ENCODE data around the gene SP3. TPM values are rescaled to one million over a fixed set of nuclear protein-coding genes. Genes with fewer than 3 reads are reported as not detected.

Gene SP3
- total RNA-seq, 1 donor from 2014 or later: 94.5 TPM

DNA sequence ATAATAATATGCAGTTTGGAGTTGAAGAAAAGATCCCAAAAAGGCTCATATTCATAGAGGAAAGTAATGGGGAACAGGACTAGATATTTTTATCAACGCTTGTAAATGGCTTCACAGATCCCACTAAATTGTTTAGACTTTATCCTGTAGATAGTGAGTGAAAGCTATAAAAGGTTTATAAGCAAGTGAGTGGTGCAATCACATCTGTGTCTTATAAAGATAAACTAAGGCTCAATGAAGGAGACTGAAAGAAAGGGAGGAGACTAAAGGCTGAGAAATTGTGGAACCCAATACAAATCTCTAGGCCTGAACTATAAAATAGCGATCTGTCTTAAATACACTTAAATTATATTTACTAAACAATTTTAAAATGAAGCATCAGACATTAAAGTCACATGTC lies 7.7 kb downstream of the SP3 start:
- Mint-ChIP-seq H3K4me3 (no peak overlapping the region), H3K27ac (no peak overlapping the region), H3K4me1 (ENCODE audit: unreplicated experiment) (peaks cover 36% of the 10 kb centered on the region), H3K27me3 (no peaks in the 10 kb centered on the region), H3K36me3 (peaks cover 63% of the 10 kb centered on the region), H3K9me3 (peaks cover 10% of the 10 kb centered on the region)
- TF ChIP-seq, protein P1, sequence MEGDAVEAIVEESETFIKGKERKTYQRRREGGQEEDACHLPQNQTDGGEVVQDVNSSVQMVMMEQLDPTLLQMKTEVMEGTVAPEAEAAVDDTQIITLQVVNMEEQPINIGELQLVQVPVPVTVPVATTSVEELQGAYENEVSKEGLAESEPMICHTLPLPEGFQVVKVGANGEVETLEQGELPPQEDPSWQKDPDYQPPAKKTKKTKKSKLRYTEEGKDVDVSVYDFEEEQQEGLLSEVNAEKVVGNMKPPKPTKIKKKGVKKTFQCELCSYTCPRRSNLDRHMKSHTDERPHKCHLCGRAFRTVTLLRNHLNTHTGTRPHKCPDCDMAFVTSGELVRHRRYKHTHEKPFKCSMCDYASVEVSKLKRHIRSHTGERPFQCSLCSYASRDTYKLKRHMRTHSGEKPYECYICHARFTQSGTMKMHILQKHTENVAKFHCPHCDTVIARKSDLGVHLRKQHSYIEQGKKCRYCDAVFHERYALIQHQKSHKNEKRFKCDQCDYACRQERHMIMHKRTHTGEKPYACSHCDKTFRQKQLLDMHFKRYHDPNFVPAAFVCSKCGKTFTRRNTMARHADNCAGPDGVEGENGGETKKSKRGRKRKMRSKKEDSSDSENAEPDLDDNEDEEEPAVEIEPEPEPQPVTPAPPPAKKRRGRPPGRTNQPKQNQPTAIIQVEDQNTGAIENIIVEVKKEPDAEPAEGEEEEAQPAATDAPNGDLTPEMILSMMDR (conservative IDR thresholded peaks at IDR 0.05): no peak
- DNase-seq (ENCODE audit: extremely low spot score, unreplicated experiment): no peak

DNA sequence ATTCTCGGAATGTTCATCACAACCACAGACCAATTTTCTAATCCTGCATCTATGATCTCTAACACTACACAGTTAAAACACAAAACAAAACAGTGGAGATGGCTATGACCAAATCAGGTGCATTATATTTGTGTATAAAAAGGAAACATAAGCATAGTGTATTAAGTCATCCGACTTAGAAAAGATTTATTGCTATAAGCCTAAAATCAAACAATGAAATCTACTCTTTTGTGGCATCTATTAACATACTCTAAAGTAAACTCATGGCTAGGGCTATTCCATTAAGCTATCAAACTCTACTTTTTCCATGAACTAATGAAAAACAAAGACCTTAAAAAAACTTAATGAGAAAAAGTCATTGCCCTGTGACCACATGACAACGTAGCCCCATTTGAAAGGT lies 8.7 kb downstream of the SP3 start:
- no peaks in the 10 kb centered on the region for H3K27me3 Mint-ChIP-seq
- H3K4me1 Mint-ChIP-seq (ENCODE audit: unreplicated experiment): peaks cover 30% of the 10 kb centered on the region
- H3K9me3 Mint-ChIP-seq: peaks cover 13% of the 10 kb centered on the region
- no peak overlapping the region for H3K4me3 Mint-ChIP-seq
- H3K27ac Mint-ChIP-seq: no peak overlapping the region
- peaks cover 67% of the 10 kb centered on the region for H3K36me3 Mint-ChIP-seq
- DNase-seq (ENCODE audit: extremely low spot score, unreplicated experiment): no peak
- TF ChIP-seq, protein P1 (conservative IDR thresholded peaks at IDR 0.05): no peak

DNA sequence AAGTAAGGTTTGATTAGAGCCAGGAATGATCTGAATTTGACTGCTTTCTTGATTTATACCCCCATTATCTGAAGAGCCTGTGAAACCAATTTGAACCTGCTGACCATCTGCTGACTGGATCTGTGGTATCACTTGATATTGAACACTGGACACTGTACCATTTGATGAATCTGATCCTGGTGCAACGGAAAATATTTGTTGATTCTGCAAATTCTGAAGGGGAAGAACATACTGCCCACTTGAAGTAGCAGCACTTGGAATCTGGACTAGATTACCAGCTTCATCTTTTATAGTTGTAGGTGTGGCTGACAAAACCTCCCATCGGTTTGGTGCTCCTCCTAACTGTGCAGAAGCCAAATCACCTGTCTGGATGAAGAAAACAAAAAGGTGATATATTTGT lies 9.3 kb downstream of the SP3 start:
- TF ChIP-seq, protein P1 (conservative IDR thresholded peaks at IDR 0.05): no peak
- Mint-ChIP-seq H3K36me3 (peaks cover 64% of the 10 kb centered on the region), H3K27ac (no peak overlapping the region), H3K27me3 (no peaks in the 10 kb centered on the region), H3K4me3 (no peak overlapping the region), H3K9me3 (peaks cover 13% of the 10 kb centered on the region), H3K4me1 (ENCODE audit: unreplicated experiment) (peaks cover 27% of the 10 kb centered on the region)
- DNase-seq (ENCODE audit: extremely low spot score, unreplicated experiment): no peak

DNA sequence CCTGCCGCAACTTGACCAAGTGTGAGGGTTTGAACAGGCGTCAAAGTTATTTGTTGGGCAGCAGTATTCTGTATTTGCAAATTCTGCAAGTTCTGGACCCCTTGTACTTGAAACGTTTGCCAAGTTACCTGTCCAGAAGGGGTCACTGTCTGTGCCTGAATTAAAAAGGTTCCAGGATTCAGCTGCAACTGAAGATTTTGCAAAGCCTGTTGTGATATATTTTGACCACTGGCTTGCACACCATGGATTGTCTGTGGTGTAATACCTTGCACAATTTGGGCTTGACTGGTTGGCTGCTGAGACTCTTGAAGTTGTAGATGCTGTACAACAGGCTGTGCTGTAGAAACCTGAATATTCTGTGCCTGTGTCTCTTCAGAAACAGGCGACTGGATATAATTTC lies 10.2 kb downstream of the SP3 start:
- H3K36me3 Mint-ChIP-seq: peaks cover 59% of the 10 kb centered on the region

DNA sequence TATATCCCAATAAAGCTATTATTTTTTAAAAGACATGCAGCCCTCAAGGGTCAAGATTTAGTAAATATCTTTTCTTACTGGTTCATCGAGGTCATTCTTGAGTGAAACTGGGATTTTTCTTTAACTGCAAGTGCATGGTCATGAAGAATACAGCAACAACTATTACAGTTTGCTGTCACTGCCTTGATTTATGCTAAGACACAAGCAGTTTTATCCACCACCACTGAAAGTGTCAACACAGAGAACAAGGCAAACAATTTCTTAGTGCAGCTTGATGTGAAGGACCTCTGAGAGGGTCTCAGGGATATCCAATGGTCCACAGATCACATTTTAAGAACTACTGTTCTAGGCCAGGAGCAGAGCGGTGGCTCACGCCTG lies 12.1 kb downstream of the SP3 start:
- Mint-ChIP-seq H3K9me3 (peaks cover 9% of the 10 kb centered on the region), H3K27me3 (no peaks in the 10 kb centered on the region), H3K4me1 (ENCODE audit: unreplicated experiment) (peaks cover 16% of the 10 kb centered on the region), H3K4me3 (no peak overlapping the region), H3K27ac (no peak overlapping the region), H3K36me3 (peaks cover 52% of the 10 kb centered on the region)
- TF ChIP-seq, protein P1 (conservative IDR thresholded peaks at IDR 0.05): no peak
- DNase-seq (ENCODE audit: extremely low spot score, unreplicated experiment): no peak

More for the DNA sequence above, 10.2 kb downstream of the SP3 start:
- Mint-ChIP-seq H3K4me1 (ENCODE audit: unreplicated experiment) (peaks cover 27% of the 10 kb centered on the region), H3K9me3 (peaks cover 13% of the 10 kb centered on the region), H3K27me3 (no peaks in the 10 kb centered on the region), H3K27ac (no peak overlapping the region), H3K4me3 (no peak overlapping the region)
- DNase-seq (ENCODE audit: extremely low spot score, unreplicated experiment): no peak
- TF ChIP-seq, protein P1 (conservative IDR thresholded peaks at IDR 0.05): no peak
